HepG2 (cell line): Measurements from ENCODE around the gene LEAP2. TPM values are rescaled to one million over a fixed set of nuclear protein-coding genes. Genes with fewer than 3 reads are reported as not detected.
A peak's percentile ranks its signal among the peaks of the same experiment; 100 is the strongest.

Experiments
- AKAP8 ChIP-seq: sonication (generic); formaldehyde crosslinking; IDR thresholded peaks from 2 replicates; pipeline ENCODE4 v1.5.1; 2020; ENCODE audit warnings: mild to moderate bottlenecking, missing genetic modification reagents
- MAF1 ChIP-seq: sonication (generic); formaldehyde crosslinking; IDR thresholded peaks from 2 replicates; pipeline ENCODE4 v1.5.0; 2020; ENCODE audit warnings: missing genetic modification reagents, borderline replicate concordance
- MEF2D ChIP-seq: sonication (generic); formaldehyde crosslinking; IDR thresholded peaks from 2 replicates; pipeline ENCODE4 v1.5.1; 2020; ENCODE audit warnings: mild to moderate bottlenecking, missing genetic modification reagents
- NONO ChIP-seq, 2 experiments: fragments of 450-650 bp in 1 of 2; sonication (generic) in 1 of 2; formaldehyde crosslinking in 1 of 2; IDR thresholded peaks in 1 of 2; conservative IDR thresholded peaks in 1 of 2; 2 replicates each; pipeline versions ENCODE4 v1.6.1 to v1.8.0; 2017 to 2022; ENCODE audit warnings: mild to moderate bottlenecking in 1 of 2, missing genetic modification reagents in 1 of 2, moderate library complexity in 1 of 2
- PITX1 ChIP-seq: sonication (generic); formaldehyde crosslinking; IDR thresholded peaks from 2 replicates; pipeline ENCODE4 v1.5.1; 2020; ENCODE audit warnings: mild to moderate bottlenecking, missing genetic modification reagents
- RFX3 ChIP-seq: IDR thresholded peaks from 2 replicates; pipeline ENCODE4 v1.6.1; 2016; ENCODE audit warnings: missing biosample characterization, missing genetic modification reagents
- RXRA ChIP-seq: sonication (generic); formaldehyde crosslinking; IDR thresholded peaks from 2 replicates; pipeline ENCODE4 v1.5.1; 2020; ENCODE audit warnings: missing genetic modification reagents
- SP140L ChIP-seq: sonication (generic); formaldehyde crosslinking; IDR thresholded peaks from 2 replicates; pipeline ENCODE4 v1.4.0; 2020; ENCODE audit warnings: missing genetic modification reagents, borderline replicate concordance
- SSRP1 ChIP-seq: IDR thresholded peaks from 2 replicates; pipeline ENCODE4 v1.6.1; 2016; ENCODE audit warnings: control low read depth
- ZNF101 ChIP-seq: sonication (generic); formaldehyde crosslinking; IDR thresholded peaks from 2 replicates; pipeline ENCODE4 v1.4.0; 2020; ENCODE audit warnings: mild to moderate bottlenecking, low read depth, missing genetic modification reagents, borderline replicate concordance
- ZNF318 ChIP-seq: sonication (generic); formaldehyde crosslinking; IDR thresholded peaks from 2 replicates; pipeline ENCODE4 v1.4.0; 2020; ENCODE audit warnings: mild to moderate bottlenecking, missing genetic modification reagents
- ZNF709 ChIP-seq: sonication (generic); formaldehyde crosslinking; IDR thresholded peaks from 2 replicates; pipeline ENCODE4 v1.5.0; 2020; ENCODE audit warnings: mild to moderate bottlenecking, missing genetic modification reagents
- polyA plus RNA-seq, 8 experiments: library from polyadenylated mRNA; depleted of rRNA in 3 of 8; stranded (reverse) in 7 of 8; unstranded in 1 of 8; fragments of >200 nt; fragmentation: Illumina TruSeq in 4 of 8; extraction: Trizol in 4 of 8; gene quantifications; 2 replicates each; pipeline versions ENCODE4 v1.2.1 to v1.2.3, GENCODE V29; 2011 to 2016; ENCODE audit warnings: low read depth in 4 of 8, missing spikeins in 1 of 8, mixed read lengths in 1 of 8; ENCODE audit not compliant: insufficient read depth in 1 of 8
- total RNA-seq, 5 experiments: library from RNA; depleted of rRNA; stranded (reverse); fragments of >200 nt; fragmentation: Illumina TruSeq; extraction: Trizol; gene quantifications; 2 replicates each; pipeline ENCODE4 v1.2.3, GENCODE V29; 2016; ENCODE audit warnings: low read depth in 1 of 5
- TF ChIP-seq, protein P1 (sequence below): IDR thresholded peaks from 2 replicates; pipeline ENCODE4 v1.6.1; 2016; ENCODE audit warnings: control low read depth
- TF ChIP-seq, protein P2 (sequence below): sonication (generic); formaldehyde crosslinking; IDR thresholded peaks from 2 replicates; pipeline ENCODE4 v1.9.0; 2021; ENCODE audit warnings: missing genetic modification reagents, borderline replicate concordance
- TF ChIP-seq, protein P3 (sequence below): sonication (generic); formaldehyde crosslinking; conservative IDR thresholded peaks from 2 replicates; pipeline ENCODE4 v1.4.0; 2020; ENCODE audit warnings: missing genetic modification reagents
- TF ChIP-seq, protein P4 (sequence below): sonication (generic); formaldehyde crosslinking; IDR thresholded peaks from 2 replicates; pipeline ENCODE4 v1.5.1; 2020; ENCODE audit warnings: mild to moderate bottlenecking, missing genetic modification reagents, moderate library complexity

LEAP2 gene
- total and polyA plus RNA-seq, 2 of the 13 experiments (the other 11 are each of a cell fraction or from before 2014, with no cell fraction given): 23.9 to 51.9 TPM

DNA sequence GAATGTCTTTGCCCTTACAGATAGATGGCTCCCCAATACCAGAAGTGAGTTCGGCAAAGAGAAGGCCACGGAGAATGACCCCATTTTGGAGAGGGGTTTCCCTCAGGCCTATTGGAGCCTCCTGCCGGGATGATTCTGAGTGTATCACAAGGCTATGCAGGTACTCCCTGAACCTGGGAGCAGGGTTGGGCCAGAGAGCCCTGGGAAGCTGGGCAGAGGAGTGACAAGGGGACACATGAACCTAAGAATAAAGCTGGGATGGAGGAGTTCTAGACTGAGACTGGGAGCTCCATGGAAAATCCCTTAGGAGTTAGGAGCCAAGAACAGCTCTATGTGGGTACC, 433 bp downstream of the LEAP2 start (continued):
- no peak for TF ChIP-seq ZNF318 (CRISPR knock-in tag)
- TF ChIP-seq, protein P1, sequence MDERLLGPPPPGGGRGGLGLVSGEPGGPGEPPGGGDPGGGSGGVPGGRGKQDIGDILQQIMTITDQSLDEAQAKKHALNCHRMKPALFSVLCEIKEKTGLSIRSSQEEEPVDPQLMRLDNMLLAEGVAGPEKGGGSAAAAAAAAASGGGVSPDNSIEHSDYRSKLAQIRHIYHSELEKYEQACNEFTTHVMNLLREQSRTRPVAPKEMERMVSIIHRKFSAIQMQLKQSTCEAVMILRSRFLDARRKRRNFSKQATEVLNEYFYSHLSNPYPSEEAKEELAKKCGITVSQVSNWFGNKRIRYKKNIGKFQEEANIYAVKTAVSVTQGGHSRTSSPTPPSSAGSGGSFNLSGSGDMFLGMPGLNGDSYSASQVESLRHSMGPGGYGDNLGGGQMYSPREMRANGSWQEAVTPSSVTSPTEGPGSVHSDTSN (CRISPR knock-in tag): no peak
- no peak for TF ChIP-seq ZNF101 (CRISPR knock-in tag)
- TF ChIP-seq AKAP8 (CRISPR knock-in tag): no peak
- TF ChIP-seq SSRP1 (CRISPR knock-in tag): no peak
- TF ChIP-seq SP140L (CRISPR knock-in tag): no peak
- TF ChIP-seq, protein P2, sequence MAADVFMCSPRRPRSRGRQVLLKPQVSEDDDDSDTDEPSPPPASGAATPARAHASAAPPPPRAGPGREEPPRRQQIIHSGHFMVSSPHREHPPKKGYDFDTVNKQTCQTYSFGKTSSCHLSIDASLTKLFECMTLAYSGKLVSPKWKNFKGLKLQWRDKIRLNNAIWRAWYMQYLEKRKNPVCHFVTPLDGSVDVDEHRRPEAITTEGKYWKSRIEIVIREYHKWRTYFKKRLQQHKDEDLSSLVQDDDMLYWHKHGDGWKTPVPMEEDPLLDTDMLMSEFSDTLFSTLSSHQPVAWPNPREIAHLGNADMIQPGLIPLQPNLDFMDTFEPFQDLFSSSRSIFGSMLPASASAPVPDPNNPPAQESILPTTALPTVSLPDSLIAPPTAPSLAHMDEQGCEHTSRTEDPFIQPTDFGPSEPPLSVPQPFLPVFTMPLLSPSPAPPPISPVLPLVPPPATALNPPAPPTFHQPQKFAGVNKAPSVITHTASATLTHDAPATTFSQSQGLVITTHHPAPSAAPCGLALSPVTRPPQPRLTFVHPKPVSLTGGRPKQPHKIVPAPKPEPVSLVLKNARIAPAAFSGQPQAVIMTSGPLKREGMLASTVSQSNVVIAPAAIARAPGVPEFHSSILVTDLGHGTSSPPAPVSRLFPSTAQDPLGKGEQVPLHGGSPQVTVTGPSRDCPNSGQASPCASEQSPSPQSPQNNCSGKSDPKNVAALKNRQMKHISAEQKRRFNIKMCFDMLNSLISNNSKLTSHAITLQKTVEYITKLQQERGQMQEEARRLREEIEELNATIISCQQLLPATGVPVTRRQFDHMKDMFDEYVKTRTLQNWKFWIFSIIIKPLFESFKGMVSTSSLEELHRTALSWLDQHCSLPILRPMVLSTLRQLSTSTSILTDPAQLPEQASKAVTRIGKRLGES (CRISPR knock-in tag): no peak
- no peak for TF ChIP-seq PITX1 (CRISPR knock-in tag)
- no peak for TF ChIP-seq NONO (IDR thresholded peaks at IDR 0.05)
- TF ChIP-seq NONO (CRISPR knock-in tag; conservative IDR thresholded peaks at IDR 0.05): peak; percentile 9; the same call in 1 of the 2 replicates
- no peak for TF ChIP-seq RFX3 (CRISPR knock-in tag)
- TF ChIP-seq RXRA (CRISPR knock-in tag): no peak
- no peak for TF ChIP-seq MEF2D
- TF ChIP-seq, protein P3, sequence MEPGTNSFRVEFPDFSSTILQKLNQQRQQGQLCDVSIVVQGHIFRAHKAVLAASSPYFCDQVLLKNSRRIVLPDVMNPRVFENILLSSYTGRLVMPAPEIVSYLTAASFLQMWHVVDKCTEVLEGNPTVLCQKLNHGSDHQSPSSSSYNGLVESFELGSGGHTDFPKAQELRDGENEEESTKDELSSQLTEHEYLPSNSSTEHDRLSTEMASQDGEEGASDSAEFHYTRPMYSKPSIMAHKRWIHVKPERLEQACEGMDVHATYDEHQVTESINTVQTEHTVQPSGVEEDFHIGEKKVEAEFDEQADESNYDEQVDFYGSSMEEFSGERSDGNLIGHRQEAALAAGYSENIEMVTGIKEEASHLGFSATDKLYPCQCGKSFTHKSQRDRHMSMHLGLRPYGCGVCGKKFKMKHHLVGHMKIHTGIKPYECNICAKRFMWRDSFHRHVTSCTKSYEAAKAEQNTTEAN (CRISPR knock-in tag): no peak
- no peak for TF ChIP-seq ZNF709 (CRISPR knock-in tag)
- TF ChIP-seq MAF1 (CRISPR knock-in tag): no peak
- TF ChIP-seq, protein P4, sequence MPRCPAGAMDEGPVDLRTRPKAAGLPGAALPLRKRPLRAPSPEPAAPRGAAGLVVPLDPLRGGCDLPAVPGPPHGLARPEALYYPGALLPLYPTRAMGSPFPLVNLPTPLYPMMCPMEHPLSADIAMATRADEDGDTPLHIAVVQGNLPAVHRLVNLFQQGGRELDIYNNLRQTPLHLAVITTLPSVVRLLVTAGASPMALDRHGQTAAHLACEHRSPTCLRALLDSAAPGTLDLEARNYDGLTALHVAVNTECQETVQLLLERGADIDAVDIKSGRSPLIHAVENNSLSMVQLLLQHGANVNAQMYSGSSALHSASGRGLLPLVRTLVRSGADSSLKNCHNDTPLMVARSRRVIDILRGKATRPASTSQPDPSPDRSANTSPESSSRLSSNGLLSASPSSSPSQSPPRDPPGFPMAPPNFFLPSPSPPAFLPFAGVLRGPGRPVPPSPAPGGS (CRISPR knock-in tag): no peak
